Stimulated activated CD8-positive, alpha-beta memory T cell treated with anti-CD3 and anti-CD28 coated beads, Interleukin-4, amount 100 ng/mL, for 4 hours (primary cell): Measurements from ENCODE around the gene TTR.

Experiments
- DNase-seq, 2 donors: peaks; one replicate each; pipeline ENCODE4 v3.0.0-alpha.2; 2020; ENCODE audit warnings: low read depth in 2 of 2, low spot score in 1 of 2

TTR gene

DNA sequence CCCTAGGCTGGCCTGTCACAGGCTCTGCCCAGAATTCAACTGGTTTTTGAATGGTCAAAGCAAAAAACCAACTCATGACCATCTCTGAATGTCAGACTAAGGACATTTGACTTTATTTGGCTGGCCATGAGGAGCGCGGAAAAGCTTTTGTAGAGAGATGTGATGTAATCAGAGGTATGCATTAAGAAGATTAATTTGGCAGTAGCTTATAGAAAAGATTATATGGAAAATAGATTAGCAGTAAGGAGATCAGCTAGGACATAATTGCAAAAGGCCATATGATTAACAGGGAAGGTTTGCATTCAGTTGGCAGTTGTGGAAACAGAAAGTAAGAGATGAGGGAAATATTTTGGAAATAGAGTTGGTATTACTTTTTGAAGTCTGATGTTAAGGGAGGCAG is 12.3 kb upstream of the TTR start:
- no peak for DNase-seq

DNA sequence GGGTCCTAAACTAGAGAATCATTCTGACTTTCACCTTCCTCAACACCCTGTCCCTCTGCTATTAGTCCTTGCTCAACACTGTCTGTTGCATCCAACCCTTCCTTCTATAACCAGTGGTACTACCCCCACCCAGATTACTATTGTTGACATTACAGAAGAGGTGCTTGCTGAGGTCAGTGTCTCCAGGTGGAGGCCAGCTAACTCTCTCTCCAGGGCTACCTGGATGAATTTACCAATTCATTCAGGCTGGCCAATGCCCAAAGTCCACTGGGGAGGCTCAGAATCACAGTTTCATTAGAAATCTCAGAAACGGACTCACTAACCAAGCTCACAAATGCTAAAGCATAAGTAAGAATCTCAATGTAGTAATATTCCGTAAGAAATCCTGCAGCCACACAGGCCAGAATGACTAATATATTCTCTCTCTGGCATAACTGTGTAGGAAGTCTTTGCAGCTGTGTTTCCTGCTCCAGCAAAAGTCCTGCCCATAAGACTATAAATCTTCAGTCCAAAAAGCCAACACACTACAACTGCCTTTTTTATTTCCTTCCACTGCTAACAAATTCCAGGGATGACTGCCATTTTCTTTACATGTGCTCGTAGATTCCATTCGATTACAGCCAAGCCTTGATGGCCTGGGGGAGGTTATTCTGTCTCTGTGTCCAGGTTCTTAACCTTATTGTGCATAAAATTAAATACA is 10.0 kb upstream of the TTR start:
- DNase-seq: no peak

DNA sequence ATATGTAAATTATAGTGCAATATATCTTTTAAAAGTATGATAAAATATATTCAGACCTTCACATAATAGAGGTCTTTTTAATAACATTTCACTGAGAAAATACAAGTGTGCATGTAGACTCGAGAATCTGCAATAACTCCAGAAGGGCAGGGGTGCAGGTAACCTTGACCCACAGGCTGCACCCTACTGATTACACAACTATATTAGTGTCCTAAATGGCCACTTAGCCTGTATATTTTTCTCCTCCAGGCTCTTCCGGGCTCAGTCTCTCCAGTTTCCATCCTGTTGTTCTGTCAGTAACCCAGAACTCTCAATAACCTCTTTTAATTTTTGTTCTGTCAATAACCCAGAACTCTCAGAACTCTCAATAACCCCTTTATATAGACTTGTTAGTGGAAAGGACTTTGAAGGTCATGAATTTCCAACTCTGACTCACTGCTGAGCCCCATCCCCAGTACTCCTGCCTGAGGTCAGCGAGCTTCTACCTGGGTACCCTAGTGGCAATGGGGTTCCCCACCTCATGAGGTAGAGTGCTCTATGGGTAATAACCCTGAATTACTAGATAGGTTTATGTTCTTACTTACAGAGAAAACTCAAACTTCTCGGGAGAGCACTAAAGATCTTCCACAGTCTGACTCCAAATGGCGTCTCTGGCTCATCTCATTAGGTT is 8.4 kb upstream of the TTR start:
- no peak for DNase-seq

DNA sequence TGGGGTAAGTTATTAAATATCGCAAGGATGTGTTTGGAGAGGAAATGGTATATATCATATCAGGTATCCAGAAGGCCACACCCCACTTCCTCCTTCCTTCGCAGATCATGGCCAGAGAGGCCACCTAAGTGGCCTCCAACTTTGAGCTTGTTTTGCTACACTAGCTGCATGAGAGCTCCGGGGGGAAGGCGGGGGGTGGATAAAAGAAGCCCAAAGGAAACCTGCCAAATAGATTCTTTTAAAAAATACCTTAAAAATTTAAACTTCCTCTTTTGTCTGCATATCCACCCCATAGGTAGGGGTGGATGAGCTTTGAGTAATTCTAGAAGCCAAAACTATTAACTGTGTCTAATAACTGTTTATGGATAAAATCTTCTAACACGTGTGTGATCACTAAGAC is 5.7 kb upstream of the TTR start:
- no peak for DNase-seq

DNA sequence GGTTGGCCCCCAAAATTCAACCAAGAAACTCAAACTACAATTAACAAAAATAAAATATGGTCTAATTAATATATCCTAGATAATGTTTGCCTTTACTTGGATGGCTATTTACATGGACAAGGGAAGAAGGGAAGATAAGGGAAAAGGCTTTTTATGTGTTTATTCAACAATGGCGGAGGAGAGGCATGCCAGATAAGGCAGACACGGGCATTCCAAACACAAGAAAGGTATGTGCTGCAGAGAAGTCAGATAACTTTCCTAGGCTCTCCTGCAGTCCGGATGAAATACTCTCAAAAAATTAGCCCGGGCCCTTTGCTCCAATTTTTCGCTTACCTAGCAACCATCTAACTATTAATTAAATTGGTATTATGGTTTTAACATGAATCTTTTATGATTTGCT is 5.1 kb upstream of the TTR start:
- no peak for DNase-seq

DNA sequence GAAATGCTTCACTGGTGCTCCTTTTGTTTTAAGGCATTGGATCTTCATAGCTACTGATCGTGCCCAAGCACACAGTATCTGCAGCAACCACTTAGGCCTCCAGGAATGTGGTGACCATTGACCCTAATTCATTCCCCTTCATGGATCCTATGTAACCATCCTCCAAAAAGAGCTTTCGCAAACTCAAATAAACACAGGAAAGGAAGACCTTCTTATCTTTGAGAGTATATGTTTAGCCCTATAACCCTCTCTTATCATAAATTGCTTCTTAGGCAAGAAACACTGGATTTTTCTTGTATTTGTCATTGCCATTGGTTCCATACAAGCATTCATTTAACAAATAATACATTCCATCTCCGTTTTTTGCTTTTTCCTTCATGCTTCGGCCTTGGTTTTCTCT is 4.1 kb upstream of the TTR start:
- no peak for DNase-seq

DNA sequence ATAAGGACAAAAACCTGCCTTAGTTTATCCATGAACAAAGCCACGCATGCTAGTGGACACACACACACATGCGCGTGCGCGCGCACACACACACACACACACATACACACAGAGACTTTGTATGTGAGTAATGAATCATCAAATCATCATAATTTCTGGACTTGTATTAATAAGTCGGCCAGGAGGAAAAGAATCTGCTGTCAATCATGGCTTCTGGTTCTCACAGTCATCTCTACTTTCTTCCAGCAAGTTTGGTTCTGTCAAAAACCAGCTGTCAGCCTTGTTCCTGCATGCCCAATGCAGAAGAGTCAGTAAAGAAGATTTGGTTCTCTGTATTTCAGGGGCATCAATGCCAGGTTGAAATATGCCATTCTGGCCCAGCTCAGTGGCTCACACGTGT is 1.1 kb upstream of the TTR start:
- no peak for DNase-seq

DNA sequence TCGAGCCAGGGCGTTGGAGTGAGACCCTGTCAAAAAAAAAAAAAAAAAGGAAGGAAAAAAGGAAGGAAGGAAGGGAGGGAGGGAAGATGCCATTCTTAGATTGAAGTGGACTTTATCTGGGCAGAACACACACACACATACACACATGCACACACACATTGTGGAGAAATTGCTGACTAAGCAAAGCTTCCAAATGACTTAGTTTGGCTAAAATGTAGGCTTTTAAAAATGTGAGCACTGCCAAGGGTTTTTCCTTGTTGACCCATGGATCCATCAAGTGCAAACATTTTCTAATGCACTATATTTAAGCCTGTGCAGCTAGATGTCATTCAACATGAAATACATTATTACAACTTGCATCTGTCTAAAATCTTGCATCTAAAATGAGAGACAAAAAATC is 564 bp upstream of the TTR start:
- no peak for DNase-seq

DNA sequence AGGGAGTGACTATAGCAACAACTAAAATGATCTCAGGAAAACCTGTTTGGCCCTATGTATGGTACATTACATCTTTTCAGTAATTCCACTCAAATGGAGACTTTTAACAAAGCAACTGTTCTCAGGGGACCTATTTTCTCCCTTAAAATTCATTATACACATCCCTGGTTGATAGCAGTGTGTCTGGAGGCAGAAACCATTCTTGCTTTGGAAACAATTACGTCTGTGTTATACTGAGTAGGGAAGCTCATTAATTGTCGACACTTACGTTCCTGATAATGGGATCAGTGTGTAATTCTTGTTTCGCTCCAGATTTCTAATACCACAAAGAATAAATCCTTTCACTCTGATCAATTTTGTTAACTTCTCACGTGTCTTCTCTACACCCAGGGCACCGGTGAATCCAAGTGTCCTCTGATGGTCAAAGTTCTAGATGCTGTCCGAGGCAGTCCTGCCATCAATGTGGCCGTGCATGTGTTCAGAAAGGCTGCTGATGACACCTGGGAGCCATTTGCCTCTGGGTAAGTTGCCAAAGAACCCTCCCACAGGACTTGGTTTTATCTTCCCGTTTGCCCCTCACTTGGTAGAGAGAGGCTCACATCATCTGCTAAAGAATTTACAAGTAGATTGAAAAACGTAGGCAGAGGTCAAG is 955 bp downstream of the TTR start:
- no peak for DNase-seq

DNA sequence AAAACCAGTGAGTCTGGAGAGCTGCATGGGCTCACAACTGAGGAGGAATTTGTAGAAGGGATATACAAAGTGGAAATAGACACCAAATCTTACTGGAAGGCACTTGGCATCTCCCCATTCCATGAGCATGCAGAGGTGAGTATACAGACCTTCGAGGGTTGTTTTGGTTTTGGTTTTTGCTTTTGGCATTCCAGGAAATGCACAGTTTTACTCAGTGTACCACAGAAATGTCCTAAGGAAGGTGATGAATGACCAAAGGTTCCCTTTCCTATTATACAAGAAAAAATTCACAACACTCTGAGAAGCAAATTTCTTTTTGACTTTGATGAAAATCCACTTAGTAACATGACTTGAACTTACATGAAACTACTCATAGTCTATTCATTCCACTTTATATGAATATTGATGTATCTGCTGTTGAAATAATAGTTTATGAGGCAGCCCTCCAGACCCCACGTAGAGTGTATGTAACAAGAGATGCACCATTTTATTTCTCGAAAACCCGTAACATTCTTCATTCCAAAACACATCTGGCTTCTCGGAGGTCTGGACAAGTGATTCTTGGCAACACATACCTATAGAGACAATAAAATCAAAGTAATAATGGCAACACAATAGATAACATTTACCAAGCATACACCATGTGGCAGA is 3.6 kb downstream of the TTR start:
- no peak for DNase-seq

DNA sequence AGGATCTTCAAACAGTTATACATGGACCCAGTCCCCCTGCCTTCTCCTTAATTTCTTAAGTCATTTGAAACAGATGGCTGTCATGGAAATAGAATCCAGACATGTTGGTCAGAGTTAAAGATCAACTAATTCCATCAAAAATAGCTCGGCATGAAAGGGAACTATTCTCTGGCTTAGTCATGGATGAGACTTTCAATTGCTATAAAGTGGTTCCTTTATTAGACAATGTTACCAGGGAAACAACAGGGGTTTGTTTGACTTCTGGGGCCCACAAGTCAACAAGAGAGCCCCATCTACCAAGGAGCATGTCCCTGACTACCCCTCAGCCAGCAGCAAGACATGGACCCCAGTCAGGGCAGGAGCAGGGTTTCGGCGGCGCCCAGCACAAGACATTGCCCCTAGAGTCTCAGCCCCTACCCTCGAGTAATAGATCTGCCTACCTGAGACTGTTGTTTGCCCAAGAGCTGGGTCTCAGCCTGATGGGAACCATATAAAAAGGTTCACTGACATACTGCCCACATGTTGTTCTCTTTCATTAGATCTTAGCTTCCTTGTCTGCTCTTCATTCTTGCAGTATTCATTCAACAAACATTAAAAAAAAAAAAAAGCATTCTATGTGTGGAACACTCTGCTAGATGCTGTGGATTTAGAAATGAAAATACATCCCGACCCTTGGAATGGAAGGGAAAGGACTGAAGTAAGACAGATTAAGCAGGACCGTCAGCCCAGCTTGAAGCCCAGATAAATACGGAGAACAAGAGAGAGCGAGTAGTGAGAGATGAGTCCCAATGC is 4.6 kb downstream of the TTR start:
- no peak for DNase-seq

DNA sequence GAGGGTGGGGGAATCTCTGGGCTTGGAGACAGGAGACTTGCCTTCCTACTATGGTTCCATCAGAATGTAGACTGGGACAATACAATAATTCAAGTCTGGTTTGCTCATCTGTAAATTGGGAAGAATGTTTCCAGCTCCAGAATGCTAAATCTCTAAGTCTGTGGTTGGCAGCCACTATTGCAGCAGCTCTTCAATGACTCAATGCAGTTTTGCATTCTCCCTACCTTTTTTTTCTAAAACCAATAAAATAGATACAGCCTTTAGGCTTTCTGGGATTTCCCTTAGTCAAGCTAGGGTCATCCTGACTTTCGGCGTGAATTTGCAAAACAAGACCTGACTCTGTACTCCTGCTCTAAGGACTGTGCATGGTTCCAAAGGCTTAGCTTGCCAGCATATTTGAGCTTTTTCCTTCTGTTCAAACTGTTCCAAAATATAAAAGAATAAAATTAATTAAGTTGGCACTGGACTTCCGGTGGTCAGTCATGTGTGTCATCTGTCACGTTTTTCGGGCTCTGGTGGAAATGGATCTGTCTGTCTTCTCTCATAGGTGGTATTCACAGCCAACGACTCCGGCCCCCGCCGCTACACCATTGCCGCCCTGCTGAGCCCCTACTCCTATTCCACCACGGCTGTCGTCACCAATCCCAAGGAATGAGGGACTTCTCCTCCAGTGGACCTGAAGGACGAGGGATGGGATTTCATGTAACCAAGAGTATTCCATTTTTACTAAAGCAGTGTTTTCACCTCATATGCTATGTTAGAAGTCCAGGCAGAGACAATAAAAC is 6.5 kb downstream of the TTR start:
- DNase-seq: no peak

DNA sequence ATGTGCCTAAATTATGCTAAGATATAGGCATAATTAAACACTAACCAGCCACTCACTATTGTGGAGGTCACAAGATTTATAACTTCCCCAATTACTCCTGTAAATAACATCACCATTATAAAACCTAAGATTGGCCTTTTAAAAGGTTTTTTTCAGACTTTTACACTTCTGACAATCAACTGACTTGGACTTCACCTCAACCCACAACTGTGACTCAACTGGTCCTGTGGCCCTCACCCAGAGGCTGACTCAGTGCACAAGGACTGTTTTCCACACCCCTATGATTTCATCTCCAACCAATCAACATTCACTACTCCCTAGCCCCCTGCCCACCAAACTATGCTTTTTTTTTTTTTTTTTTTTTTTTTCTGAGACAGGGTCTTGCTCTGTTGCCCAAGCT is 11.6 kb downstream of the TTR start:
- no peak for DNase-seq

DNA sequence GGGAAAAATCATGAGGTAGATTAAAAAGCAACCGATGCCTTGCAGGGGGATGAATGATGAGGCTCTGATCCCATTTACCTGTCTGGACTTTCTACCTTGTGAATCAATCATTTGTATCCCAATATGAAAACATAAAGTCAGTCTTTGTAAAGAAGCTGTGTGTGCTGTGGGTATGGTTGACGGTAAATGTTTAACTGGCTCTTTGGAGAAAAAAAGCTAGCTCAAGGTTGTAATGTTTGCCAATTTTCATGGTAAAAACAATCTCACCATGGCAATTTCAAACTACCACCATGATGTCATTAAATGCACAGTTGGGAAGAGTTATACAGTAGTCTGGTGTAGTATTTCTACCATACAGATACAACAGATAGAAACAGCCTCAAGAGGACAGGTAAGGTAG is 14.6 kb downstream of the TTR start:
- no peak for DNase-seq

DNA sequence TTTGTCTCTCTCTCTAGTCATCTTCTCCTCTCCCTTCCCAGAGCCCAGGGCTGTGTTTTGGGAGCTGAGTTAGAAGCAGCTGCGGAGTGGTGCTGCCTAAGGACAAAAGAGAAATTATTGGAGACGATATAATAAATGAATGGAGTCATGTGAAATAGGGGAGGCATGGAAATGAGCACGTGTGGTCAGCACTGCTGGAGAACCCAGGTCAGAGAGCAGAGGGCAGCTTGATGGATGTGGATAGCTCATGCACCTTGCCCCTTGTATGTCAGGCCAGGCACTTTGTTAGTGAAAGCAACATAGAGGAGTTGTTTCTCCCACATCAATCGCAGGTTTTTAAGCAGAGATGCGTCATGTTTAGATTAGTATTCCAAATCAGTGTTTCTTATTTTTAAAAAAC is 15.7 kb downstream of the TTR start:
- DNase-seq: no peak

DNA sequence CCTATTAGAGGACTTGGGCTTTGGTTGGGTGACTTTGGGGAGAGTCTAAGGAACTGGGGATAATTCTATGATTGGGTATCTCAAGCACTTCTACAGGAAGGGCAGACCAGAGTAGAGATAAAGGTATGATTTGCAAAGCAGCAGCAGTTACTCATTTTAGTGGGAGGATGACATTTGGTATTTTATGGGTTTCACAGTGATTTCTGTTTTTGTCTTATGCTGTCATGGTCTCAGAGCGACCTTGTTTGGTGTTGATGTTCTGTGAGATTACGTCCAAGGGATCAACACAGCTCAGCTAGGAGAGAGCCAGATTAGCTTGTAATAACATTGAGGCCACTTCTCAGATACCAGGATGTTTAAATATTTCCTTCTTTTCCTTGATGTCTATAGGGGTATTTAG is 18.2 kb downstream of the TTR start:
- DNase-seq: no peak

DNA sequence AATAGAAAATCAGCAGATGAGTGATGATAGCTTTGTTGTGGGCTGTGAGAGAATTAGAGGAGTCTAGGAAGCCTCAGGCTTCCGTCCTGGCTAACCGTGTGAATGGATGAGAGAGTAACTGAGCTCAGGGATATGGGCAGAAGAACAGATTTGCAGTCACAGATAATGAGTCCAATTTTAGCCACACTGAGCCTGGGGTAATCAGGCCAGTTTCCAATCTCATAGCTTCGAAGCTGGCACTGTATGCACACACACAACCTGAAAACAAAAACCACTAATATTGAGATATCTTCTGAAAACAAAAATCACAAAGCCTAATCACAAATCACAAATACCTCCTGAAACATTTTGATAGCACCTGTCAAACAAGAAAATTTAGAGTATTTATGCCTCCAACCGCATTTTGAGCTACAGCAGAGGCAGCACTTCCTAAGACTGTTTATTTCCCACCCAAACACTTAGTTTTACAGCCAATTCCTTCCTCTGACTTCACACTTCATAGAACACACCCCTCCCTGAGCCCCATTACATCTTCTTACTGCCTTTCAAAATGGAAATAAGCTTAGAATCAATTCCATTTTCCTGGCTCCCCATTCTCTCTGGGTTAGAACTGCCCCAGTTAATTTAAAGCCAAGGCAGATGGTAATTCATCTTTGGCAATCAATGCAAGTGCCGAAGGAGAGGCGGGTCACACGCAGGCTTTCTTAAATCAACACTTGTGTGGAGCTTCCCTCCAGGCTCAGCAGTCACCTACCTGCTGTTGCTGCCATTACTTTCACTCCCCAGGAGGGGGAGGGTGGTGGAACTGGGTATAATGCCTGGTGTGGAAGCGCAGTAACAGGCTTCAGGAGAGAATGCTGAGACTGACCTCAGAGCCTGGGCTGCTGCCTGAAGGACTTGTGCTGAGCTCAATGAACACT is 18.9 kb downstream of the TTR start:
- DNase-seq: no peak

DNA sequence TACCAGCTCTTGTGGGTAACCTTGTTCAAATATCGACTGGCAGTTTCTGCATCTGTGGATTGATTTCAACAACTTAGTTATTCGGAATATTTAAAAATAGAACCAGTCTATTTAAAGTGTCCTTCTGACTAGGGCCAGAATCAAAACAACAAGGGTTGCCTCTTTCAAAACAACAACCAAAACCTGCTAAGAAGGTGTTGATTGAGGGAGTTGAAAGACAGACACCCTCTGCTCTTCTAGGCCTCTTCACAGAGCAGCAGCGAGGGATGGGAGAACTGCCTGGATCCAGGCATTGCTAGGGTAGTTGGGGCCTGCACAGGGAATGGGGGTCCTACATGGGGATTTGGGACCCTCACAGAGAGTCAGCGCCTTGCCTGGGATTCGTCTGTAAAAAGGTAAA is 19.8 kb downstream of the TTR start:
- DNase-seq: no peak

DNA sequence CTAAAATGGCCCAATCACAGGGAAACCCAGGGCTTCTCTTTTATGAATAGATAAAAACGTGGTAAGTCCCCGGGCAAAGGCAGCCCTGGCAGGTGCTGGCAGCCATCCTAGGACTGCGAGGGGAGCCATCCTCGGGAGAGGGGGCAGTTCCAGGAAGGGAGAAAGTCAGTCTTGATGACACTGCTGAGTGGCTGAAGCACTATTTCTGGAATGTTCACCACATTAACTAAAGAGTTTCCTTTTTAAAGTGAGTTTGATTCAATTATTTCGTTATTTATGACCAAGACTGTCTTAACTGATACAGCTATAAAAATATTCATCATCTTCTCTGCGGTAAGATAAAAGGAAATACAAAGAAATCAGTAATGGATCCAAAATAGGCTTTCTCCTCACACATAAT is 20.4 kb downstream of the TTR start:
- DNase-seq: no peak

DNA sequence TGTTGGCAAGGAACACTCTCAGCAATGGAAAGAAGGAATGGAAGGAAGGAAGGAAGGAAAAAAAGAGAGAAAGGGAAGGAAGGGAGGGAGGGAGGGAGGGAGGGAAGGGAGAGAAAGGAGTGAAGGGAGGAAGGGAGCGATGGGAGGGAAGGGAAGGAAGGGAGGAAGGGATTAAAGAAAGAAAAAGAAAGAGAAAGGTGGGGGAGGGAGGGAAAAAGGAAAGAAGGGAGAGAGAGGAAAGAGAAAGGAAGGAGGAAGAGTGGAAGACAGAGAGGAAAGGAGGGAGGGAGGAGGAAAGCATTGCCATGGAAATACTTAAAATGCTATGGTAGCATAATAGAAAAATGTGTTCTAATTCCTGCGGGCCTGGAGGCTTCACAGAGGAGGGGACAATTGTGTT is 22.4 kb downstream of the TTR start:
- no peak for DNase-seq
